Peyer's patch (tissue), 4 donors: ENCODE results near the gene DBI.
"Not testable (repeated sequence)": the region's sequence is repeated elsewhere in the genome, so short reads cannot be mapped to it uniquely, and the experiment has no call there.

ENCODE experiments used
- POLR2A ChIP-seq, 2 donors: fragments of 450-650 bp; IDR thresholded peaks; one replicate each; pipeline ENCODE4 v1.5.1; 2017; ENCODE audit warnings: antibody characterized with exemption in 2 of 2, mild to moderate bottlenecking in 2 of 2, moderate library complexity in 2 of 2
- TF ChIP-seq, protein P1 (sequence below), 6 experiments: fragments of 450-650 bp in 4 of 6; fragments of 200-600 bp in 2 of 6; sonication (generic) in 1 of 6; IDR thresholded peaks; one replicate each; pipeline ENCODE4 v1.5.1; 2017 to 2019; ENCODE audit warnings: antibody characterized with exemption in 6 of 6, mild to moderate bottlenecking in 3 of 6, moderate library complexity in 1 of 6

DNA sequence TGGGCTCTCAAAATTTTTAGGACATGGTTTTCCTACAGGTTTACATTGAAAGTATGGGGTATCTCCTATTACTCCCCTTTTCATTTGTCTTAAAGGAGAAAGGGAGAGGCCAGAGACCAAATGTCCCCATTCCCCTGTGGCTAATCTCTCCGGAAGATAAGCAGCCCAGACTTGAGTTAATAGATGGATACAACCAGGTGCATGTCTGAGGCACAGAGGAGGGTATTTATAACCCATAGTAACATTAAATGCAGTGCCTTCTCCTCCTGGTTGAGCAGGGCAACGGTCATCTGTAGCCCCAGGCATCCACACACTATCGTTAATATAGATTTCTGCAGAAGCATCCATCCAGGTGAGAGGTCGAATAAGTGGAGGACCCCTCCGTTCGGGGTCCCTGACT is 9.6 kb downstream of the DBI start:
- TF ChIP-seq, protein P1, sequence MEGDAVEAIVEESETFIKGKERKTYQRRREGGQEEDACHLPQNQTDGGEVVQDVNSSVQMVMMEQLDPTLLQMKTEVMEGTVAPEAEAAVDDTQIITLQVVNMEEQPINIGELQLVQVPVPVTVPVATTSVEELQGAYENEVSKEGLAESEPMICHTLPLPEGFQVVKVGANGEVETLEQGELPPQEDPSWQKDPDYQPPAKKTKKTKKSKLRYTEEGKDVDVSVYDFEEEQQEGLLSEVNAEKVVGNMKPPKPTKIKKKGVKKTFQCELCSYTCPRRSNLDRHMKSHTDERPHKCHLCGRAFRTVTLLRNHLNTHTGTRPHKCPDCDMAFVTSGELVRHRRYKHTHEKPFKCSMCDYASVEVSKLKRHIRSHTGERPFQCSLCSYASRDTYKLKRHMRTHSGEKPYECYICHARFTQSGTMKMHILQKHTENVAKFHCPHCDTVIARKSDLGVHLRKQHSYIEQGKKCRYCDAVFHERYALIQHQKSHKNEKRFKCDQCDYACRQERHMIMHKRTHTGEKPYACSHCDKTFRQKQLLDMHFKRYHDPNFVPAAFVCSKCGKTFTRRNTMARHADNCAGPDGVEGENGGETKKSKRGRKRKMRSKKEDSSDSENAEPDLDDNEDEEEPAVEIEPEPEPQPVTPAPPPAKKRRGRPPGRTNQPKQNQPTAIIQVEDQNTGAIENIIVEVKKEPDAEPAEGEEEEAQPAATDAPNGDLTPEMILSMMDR (IDR thresholded peaks at IDR 0.05): not testable (repeated sequence)
- TF ChIP-seq POLR2A (IDR thresholded peaks at IDR 0.05): not testable (repeated sequence)
